Endothelial cell of umbilical vein (primary cell): ENCODE results near the gene AMZ2. TPM values are rescaled to one million over a fixed set of nuclear protein-coding genes. Genes with fewer than 3 reads are reported as not detected.

Experiments
- BruUV-seq: library from RNA; stranded (reverse); fragments of 400-500 nt; replicated peaks from 2 replicates; lab custom pipeline; 2021; lab: Mats Ljungman, UMichigan
- CTCF ChIA-PET: fragments of 300-600, 350-600 bp; sonication (Branson Sonifier 250); formaldehyde crosslinking; loops from one replicate; lab custom pipeline; 2021; ENCODE audit warnings: antibody characterized with exemption, inconsistent platforms; lab: Charles Lee
- POLR2A ChIA-PET: fragments of 300-600, 350-600 bp; sonication (Branson Sonifier 250); formaldehyde crosslinking; loops from one replicate; lab custom pipeline; 2021; ENCODE audit warnings: antibody characterized with exemption, inconsistent platforms; lab: Charles Lee
- DNase-seq: peaks from one replicate; pipeline ENCODE4 v3.0.0-alpha.2; 2011; ENCODE audit warnings: low read depth, low spot score
- FAIRE-seq: peaks from 2 replicates; lab custom pipeline; 2011; peaks lifted over from hg19 to GRCh38; lab: Jason Lieb, UNC
- H2AFZ ChIP-seq: 2 replicates; pipeline ENCODE4 v1.6.0; 2012; ENCODE audit warnings: low read depth, low read length, control low read depth, inconsistent platforms
- H3K27ac ChIP-seq: 2 replicates; pipeline ENCODE4 v1.5.1; 2011; ENCODE audit warnings: low read depth, mild to moderate bottlenecking, control low read depth, low read length, moderate library complexity; ENCODE audit not compliant: insufficient read depth
- H3K27me3 ChIP-seq, 2 experiments: 2 replicates each; pipeline versions ENCODE4 v1.6.0 to v1.6.1; 2011; ENCODE audit warnings: low read length in 2 of 2, mixed read lengths in 1 of 2; ENCODE audit not compliant: control insufficient read depth in 2 of 2, insufficient read depth in 2 of 2
- H3K36me3 ChIP-seq, 2 experiments: 2 replicates in 1 of 2; 3 replicates in 1 of 2; pipeline ENCODE4 v1.5.1; 2011; ENCODE audit warnings: low read length in 2 of 2, mild to moderate bottlenecking in 1 of 2, moderate library complexity in 1 of 2; ENCODE audit not compliant: control insufficient read depth in 2 of 2, insufficient read depth in 2 of 2; ENCODE audit errors: extremely low read depth in 1 of 2
- H3K4me1 ChIP-seq: 3 replicates; pipeline ENCODE4 v1.5.1; 2011; ENCODE audit warnings: mild to moderate bottlenecking, low read length; ENCODE audit not compliant: control insufficient read depth, insufficient read depth; ENCODE audit errors: extremely low read depth
- H3K4me2 ChIP-seq: 2 replicates; pipeline ENCODE4 v1.6.1; 2011; ENCODE audit warnings: low read length, control low read depth, mixed read lengths; ENCODE audit not compliant: insufficient read depth
- H3K4me3 ChIP-seq, 3 experiments: fragments of 200-600 bp in 1 of 3; sonication (generic), shearing (Covaris generic) in 1 of 3; replicated peaks in 1 of 3; 2 replicates each; pipeline ENCODE4 v1.5.1; 2011 to 2016; ENCODE audit warnings: control low read depth in 3 of 3, low read length in 3 of 3, mild to moderate bottlenecking in 2 of 3, inconsistent platforms in 1 of 3, low read depth in 1 of 3, moderate library complexity in 1 of 3; ENCODE audit not compliant: insufficient read depth in 1 of 3
- H3K79me2 ChIP-seq: 2 replicates; pipeline ENCODE4 v1.6.0; 2012; ENCODE audit warnings: low read length, inconsistent platforms; ENCODE audit not compliant: control insufficient read depth, insufficient read depth
- H3K9ac ChIP-seq: replicated peaks from 2 replicates; pipeline ENCODE3; 2011; ENCODE audit warnings: low read length, control low read depth; ENCODE audit not compliant: insufficient read depth; ENCODE audit errors: extremely low read depth
- H3K9me1 ChIP-seq: replicated peaks from 3 replicates; pipeline ENCODE4 v1.6.0; 2011; ENCODE audit warnings: mild to moderate bottlenecking, low read length; ENCODE audit not compliant: control insufficient read depth, insufficient read depth; ENCODE audit errors: extremely low read depth
- H3K9me3 ChIP-seq: replicated peaks from 2 replicates; pipeline ENCODE4 v1.5.1; 2012; ENCODE audit warnings: low read length, inconsistent platforms; ENCODE audit not compliant: control insufficient read depth, insufficient read depth
- H4K20me1 ChIP-seq: replicated peaks from 2 replicates; pipeline ENCODE3; 2011; ENCODE audit warnings: mild to moderate bottlenecking, low read length; ENCODE audit not compliant: control insufficient read depth, insufficient read depth; ENCODE audit errors: extremely low read depth
- CTCF ChIP-seq, 2 donors: IDR thresholded peaks; 1 replicate in 1 of 2; 2 replicates in 1 of 2; pipeline ENCODE4 v1.5.1; 2011; ENCODE audit warnings: low read length in 2 of 2, mild to moderate bottlenecking in 2 of 2, moderate library complexity in 2 of 2, control low read depth in 1 of 2, inconsistent platforms in 1 of 2, low read depth in 1 of 2; ENCODE audit not compliant: insufficient read depth in 1 of 2; ENCODE audit errors: extremely low read depth in 1 of 2
- FOS ChIP-seq: IDR thresholded peaks from 2 replicates; pipeline ENCODE4 v1.6.1; 2011; ENCODE audit warnings: mild to moderate bottlenecking, low read length, moderate library complexity, borderline replicate concordance; ENCODE audit not compliant: insufficient read depth
- GATA2 ChIP-seq: IDR thresholded peaks from 2 replicates; pipeline ENCODE4 v1.7.0; 2011; ENCODE audit warnings: low read depth, mild to moderate bottlenecking, moderate library complexity, mixed read lengths, low read length; ENCODE audit not compliant: insufficient read length, insufficient read depth
- JUN ChIP-seq: IDR thresholded peaks from 2 replicates; pipeline ENCODE4 v1.6.1; 2011; ENCODE audit warnings: borderline replicate concordance, low read depth; ENCODE audit not compliant: insufficient read length, insufficient read depth
- MAX ChIP-seq: IDR thresholded peaks from 2 replicates; pipeline ENCODE4 v1.6.1; 2011; ENCODE audit not compliant: insufficient read depth, insufficient read length
- dilution Hi-C: fragments of 300-500 bp; cut with MboI; formaldehyde crosslinking; loops from one replicate; pipeline ENCODE4 v1.15.0; 2019; ENCODE audit warnings: low sequenced_read_pairs; ENCODE audit not compliant: extremely low pct_ligation_motif_present
- intact Hi-C: fragments of 100-400 bp; cut with micrococcal nuclease; formaldehyde crosslinking; loops from one replicate; pipeline ENCODE4 v1.10.0; 2022
- polyA plus RNA-seq, 4 experiments: library from polyadenylated mRNA; depleted of rRNA in 3 of 4; stranded (reverse) in 3 of 4; unstranded in 1 of 4; fragments of >200 nt; gene quantifications; 2 replicates each; pipeline versions ENCODE4 v1.2.1 to v1.2.3, GENCODE V29; 2011 to 2012; ENCODE audit warnings: missing spikeins in 1 of 4
- total RNA-seq: library from RNA; stranded (reverse); gene quantifications from 2 replicates; pipeline ENCODE4 v1.2.3, GENCODE V29; 2021

The AMZ2 gene
- total and polyA plus RNA-seq, 2 donors (not counting 3 experiments of a cell fraction or from before 2014, with no cell fraction given) = 46.7 to 57.3 TPM

- Histone ChIP-seq H3K9ac (peak overlapping the region; percentile 44), H3K27ac (peak overlapping the region; percentile 77), H3K36me3 (no peaks in the 10 kb centered on the region), H3K4me2 (peak overlapping the region; percentile 31), H4K20me1 (no peaks in the 10 kb centered on the region), H3K9me1 (no peaks in the 10 kb centered on the region), H3K4me3 (no peak overlapping the region), H3K4me1 (peaks cover 36% of the 10 kb centered on the region), H3K79me2 (no peaks in the 10 kb centered on the region), H3K27me3 (no peaks in the 10 kb centered on the region), H3K9me3 (no peaks in the 10 kb centered on the region), H2AFZ (peak overlapping the region; percentile 18)
- no TSS peak for BruUV-seq
- FAIRE-seq = peak; percentile 81
- DNase-seq = no peak
- intact Hi-C loops (loop anchor here (1.0 kb wide), 1 partner anchor 9 kb away; no protein-coding TSS in a partner anchor), dilution Hi-C loops (no loop called here)
- TF ChIP-seq CTCF (IDR thresholded peaks at IDR 0.05; ENCODE audit: extremely low read depth in 1 of 2, insufficient read depth in 1 of 2, low read depth in 1 of 2, low read length in 2 of 2) (no peak), JUN (no peak), GATA2 (peak; percentile 92), FOS (peak; percentile 51), MAX (no peak)
- ChIA-PET CTCF (interaction anchor here (0.9 to 3.2 kb wide), 9 partner anchors 9 to 97 kb away, joined by 3 to 48 read pairs (median 4); partner anchors contain the start of genes ARSG and SLC16A6), POLR2A (interaction anchor here (0.6 to 1.6 kb wide), 5 partner anchors 9 to 152 kb away, joined by 3 to 5 read pairs (median 3); no protein-coding TSS in a partner anchor)
Observed at GRCh38 chr17:68301438-68301959, 53.7 kb downstream of the AMZ2 start.
